ENCODE data around the gene SUGP1.

The SUGP1 gene

DNA sequence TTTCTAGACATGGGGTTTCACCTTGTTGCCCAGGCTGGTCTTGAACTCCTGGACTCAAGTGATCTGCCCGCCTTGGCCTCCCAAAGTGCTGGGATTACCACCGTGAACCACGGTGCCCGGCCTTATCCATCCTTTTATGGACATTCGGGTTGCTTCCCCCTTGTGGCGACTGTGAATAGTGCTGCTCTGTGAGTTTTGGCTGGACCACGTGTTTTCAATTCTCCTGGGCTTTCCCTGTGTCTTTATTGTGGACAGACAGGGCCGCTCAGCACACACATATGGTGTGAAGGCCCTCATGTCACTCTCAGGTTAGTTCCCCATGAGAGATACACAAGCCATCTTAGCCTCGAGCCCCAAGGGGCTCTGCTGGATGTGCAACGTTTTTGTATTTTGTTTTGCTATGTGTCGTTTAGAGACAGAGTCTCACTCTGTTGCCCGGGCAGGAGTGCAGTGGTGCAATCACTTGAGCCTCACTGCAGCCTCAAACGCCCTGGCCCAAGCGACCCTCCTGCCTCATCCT lies 40.8 kb upstream of the SUGP1 start:
- TF ChIP-seq TAF1 (IDR thresholded peaks at IDR 0.05; ENCODE audit: borderline replicate concordance, insufficient read depth, low read length) (no peak), SIN3A (IDR thresholded peaks at IDR 0.05; ENCODE audit: borderline replicate concordance, insufficient read depth, low read length) (no peak), POLR2AphosphoS5 (IDR thresholded peaks at IDR 0.05; ENCODE audit: low read depth, low read length) (no peak), REST (IDR thresholded peaks at IDR 0.05; ENCODE audit: insufficient read depth in 1 of 2, low read depth in 2 of 2, low read length in 2 of 2) (no peak), FOXP2 (optimal IDR thresholded peaks at IDR 0.05; ENCODE audit: borderline replicate concordance, extremely low read depth, extremely low read length, insufficient read depth) (no peak)

DNA sequence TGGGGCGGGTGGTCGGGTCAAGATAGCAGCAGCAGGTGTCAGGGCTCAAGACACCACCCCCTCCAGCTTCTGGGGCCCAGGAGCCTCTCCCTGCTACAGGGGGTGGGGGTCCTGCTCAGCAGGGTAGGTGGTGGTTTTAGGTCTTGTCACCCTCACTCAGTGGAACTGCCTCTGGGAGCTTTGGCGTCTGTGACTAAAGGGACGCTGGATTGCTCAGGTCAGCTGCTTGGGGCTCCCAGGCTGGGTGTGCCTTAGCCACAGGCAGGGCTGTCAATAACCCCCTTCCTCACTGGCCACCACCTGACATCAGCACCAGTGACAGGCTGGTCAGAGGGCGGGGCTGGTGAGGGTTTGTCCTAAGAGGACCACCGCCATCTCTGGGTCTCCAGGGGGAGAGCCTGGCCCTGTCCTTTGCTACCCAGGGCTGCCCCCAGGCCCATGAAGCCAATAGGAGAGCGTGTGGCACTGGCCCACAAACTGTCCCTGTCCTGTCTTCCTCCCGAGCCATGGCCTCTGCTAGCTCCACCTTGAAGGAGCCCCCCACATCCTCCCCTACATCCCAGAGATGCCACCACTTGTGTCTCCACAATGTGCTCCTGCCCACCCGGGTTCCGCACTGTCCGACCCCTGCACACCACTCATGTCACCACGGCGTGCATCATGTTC lies 36.7 kb upstream of the SUGP1 start:
- TF ChIP-seq TAF1 (IDR thresholded peaks at IDR 0.05; ENCODE audit: borderline replicate concordance, insufficient read depth, low read length) = no peak
- TF ChIP-seq FOXP2 (optimal IDR thresholded peaks at IDR 0.05; ENCODE audit: borderline replicate concordance, extremely low read depth, extremely low read length, insufficient read depth) = no peak
- no peak for TF ChIP-seq REST (IDR thresholded peaks at IDR 0.05; ENCODE audit: insufficient read depth in 1 of 2, low read depth in 2 of 2, low read length in 2 of 2)
- TF ChIP-seq SIN3A (IDR thresholded peaks at IDR 0.05; ENCODE audit: borderline replicate concordance, insufficient read depth, low read length) = no peak

DNA sequence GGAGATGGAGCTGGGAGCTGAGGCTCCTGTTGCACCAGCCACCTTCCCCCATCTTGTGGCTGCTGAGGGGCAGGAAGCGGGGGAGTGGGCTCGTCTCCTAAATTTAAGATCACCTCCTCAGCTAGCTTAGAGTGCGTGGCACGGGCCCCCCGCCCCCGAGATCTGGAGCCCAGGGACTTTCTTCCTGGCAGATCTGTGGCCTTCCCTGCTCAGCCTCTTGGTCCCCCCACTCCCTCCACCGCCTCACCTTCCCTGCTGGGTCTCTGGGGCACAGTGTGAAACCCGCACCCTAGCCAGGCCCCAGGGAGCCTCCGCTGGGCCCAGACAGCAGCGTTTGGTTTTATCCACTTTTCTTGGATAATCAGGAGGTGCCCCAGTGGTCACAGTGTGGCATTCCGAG lies 36.2 kb upstream of the SUGP1 start:
- TF ChIP-seq SIN3A (IDR thresholded peaks at IDR 0.05; ENCODE audit: borderline replicate concordance, insufficient read depth, low read length) = no peak

- no peak for TF ChIP-seq POLR2AphosphoS5 (IDR thresholded peaks at IDR 0.05; ENCODE audit: low read depth, low read length)
- no peak for TF ChIP-seq TAF1 (IDR thresholded peaks at IDR 0.05; ENCODE audit: borderline replicate concordance, insufficient read depth, low read length)
- no peak for TF ChIP-seq FOXP2 (optimal IDR thresholded peaks at IDR 0.05; ENCODE audit: borderline replicate concordance, extremely low read depth, extremely low read length, insufficient read depth)
- TF ChIP-seq SIN3A (IDR thresholded peaks at IDR 0.05; ENCODE audit: borderline replicate concordance, insufficient read depth, low read length) = no peak
- TF ChIP-seq REST (IDR thresholded peaks at IDR 0.05; ENCODE audit: insufficient read depth in 1 of 2, low read depth in 2 of 2, low read length in 2 of 2) = no peak
Observed at GRCh38 chr19:19355606-19356139, 35.4 kb upstream of the SUGP1 start.

GRCh38 chr19:19354932-19355331 lies 34.6 kb upstream of the SUGP1 start:
- TF ChIP-seq FOXP2 (optimal IDR thresholded peaks at IDR 0.05; ENCODE audit: borderline replicate concordance, extremely low read depth, extremely low read length, insufficient read depth) (no peak), SIN3A (IDR thresholded peaks at IDR 0.05; ENCODE audit: borderline replicate concordance, insufficient read depth, low read length) (no peak), POLR2AphosphoS5 (IDR thresholded peaks at IDR 0.05; ENCODE audit: low read depth, low read length) (no peak), TAF1 (IDR thresholded peaks at IDR 0.05; ENCODE audit: borderline replicate concordance, insufficient read depth, low read length) (no peak), REST (IDR thresholded peaks at IDR 0.05; ENCODE audit: insufficient read depth in 1 of 2, low read depth in 2 of 2, low read length in 2 of 2) (no peak)
